GM23248 (cell line): Measurements from ENCODE around the gene KDM5A. TPM values are rescaled to one million over a fixed set of nuclear protein-coding genes. Genes with fewer than 3 reads are reported as not detected.

ENCODE experiments used
- DNase-seq: peaks from one replicate; pipeline ENCODE4 v3.0.0-alpha.2; 2015
- H2AFZ ChIP-seq: fragments of 200-600 bp; sonication (generic); 2 replicates; pipeline ENCODE4 v1.6.1; 2016; ENCODE audit warnings: antibody characterized with exemption
- H3F3A ChIP-seq: fragments of 200-600 bp; sonication (generic); 2 replicates; pipeline ENCODE4 v1.6.1; 2016; ENCODE audit warnings: mild to moderate bottlenecking, antibody characterized with exemption, mixed run types; ENCODE audit not compliant: insufficient read depth
- H3K27ac ChIP-seq: fragments of 200-600 bp; sonication (generic); 2 replicates; pipeline ENCODE4 v1.5.1; 2016; ENCODE audit warnings: mild to moderate bottlenecking
- H3K27me3 ChIP-seq: fragments of 200-600 bp; sonication (generic); replicated peaks from 2 replicates; pipeline ENCODE4 v1.6.1; 2016; ENCODE audit warnings: mild to moderate bottlenecking; ENCODE audit not compliant: insufficient read depth
- H3K36me3 ChIP-seq: fragments of 200-600 bp; sonication (generic); 2 replicates; pipeline ENCODE4 v1.6.1; 2016; ENCODE audit warnings: low read depth, mild to moderate bottlenecking
- H3K4me1 ChIP-seq: fragments of 200-600 bp; sonication (generic); 2 replicates; pipeline ENCODE4 v1.6.1; 2016; ENCODE audit warnings: mild to moderate bottlenecking; ENCODE audit not compliant: insufficient read depth
- H3K4me2 ChIP-seq: fragments of 200-600 bp; sonication (generic); one replicate; pipeline ENCODE4 v1.6.1; 2016; ENCODE audit warnings: mild to moderate bottlenecking; ENCODE audit not compliant: unreplicated experiment
- H3K4me3 ChIP-seq: fragments of 200-600 bp; sonication (generic); 2 replicates; pipeline ENCODE4 v1.5.1; 2016; ENCODE audit warnings: mild to moderate bottlenecking
- H3K79me2 ChIP-seq: fragments of 200-600 bp; sonication (generic); 2 replicates; pipeline ENCODE4 v1.6.1; 2016; ENCODE audit warnings: mild to moderate bottlenecking; ENCODE audit not compliant: insufficient read depth
- H3K9ac ChIP-seq: fragments of 200-600 bp; sonication (generic); 2 replicates; pipeline ENCODE4 v1.6.1; 2016; ENCODE audit warnings: mild to moderate bottlenecking
- H3K9me2 ChIP-seq: fragments of 200-600 bp; sonication (generic); 2 replicates; pipeline ENCODE4 v1.6.1; 2016; ENCODE audit warnings: mixed run types, mild to moderate bottlenecking, moderate library complexity; ENCODE audit not compliant: insufficient read depth
- H3K9me3 ChIP-seq: fragments of 200-600 bp; sonication (generic); one replicate; pipeline ENCODE4 v1.6.1; 2017; ENCODE audit warnings: low read depth
- H4K20me1 ChIP-seq: fragments of 200-600 bp; sonication (generic); 2 replicates; pipeline ENCODE4 v1.6.0; 2016; ENCODE audit not compliant: insufficient read depth
- EZH2 ChIP-seq: fragments of 200-600 bp; sonication (generic); IDR thresholded peaks from 2 replicates; pipeline ENCODE4 v1.6.1; 2018; ENCODE audit warnings: antibody characterized with exemption, mild to moderate bottlenecking; ENCODE audit not compliant: insufficient read depth, poor library complexity, severe bottlenecking
- EZH2phosphoT487 ChIP-seq: fragments of 200-600 bp; sonication (generic); IDR thresholded peaks from 2 replicates; pipeline ENCODE4 v1.6.1; 2018; ENCODE audit warnings: antibody characterized with exemption, moderate library complexity, mild to moderate bottlenecking, low read depth; ENCODE audit not compliant: insufficient read depth
- WGBS, 2 experiments: methylation state at CpG; one replicate each; pipeline ENCODE4 v1.1.6; 2015 to 2017; ENCODE audit warnings: low lambda C conversion rate in 2 of 2, low coverage in 1 of 2; ENCODE audit errors: missing lambda C conversion rate in 2 of 2; 5-methylcytosine and 5-hydroxymethylcytosine counted together
- in situ Hi-C: fragments of 300-500 bp; cut with MboI; formaldehyde crosslinking; loops from 2 replicates; pipeline ENCODE4 v1.15.0; 2020
- polyA plus RNA-seq: library from polyadenylated mRNA; unstranded; fragments of >200 nt; fragmentation: Nextera tagmentation; extraction: Ambion mirVana; gene quantifications from 2 replicates; pipeline ENCODE4 v1.2.1, GENCODE V29; 2016
- total RNA-seq: library from RNA; depleted of rRNA; stranded (reverse); fragments of >200 nt; shearing (Covaris generic); gene quantifications from 2 replicates; pipeline ENCODE4 v1.2.3, GENCODE V29; 2014

KDM5A gene
- total and polyA plus RNA-seq, 2 experiments from 2014 or later: 25.1 to 31.4 TPM

DNA sequence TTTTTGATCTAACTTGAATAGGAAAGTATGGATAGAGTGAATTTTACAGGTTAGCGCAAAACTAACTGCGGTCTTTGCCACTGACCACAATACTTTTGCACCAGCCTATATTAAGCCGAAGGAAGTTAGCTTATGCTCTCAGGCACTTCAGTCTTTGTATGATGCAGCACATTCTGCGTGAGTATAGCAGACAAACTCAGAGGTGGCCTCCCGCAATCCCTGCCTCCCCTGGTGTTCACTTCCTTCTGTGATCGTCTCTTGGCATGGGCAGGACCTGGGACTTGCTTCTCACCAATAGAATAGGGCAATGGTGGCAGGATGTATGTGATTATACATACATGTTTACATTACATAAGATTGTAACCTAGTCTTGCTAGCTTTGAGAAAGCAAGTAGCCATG, 116.2 kb downstream of the KDM5A start:
- H2AFZ ChIP-seq: no peak overlapping the region
- no peak for DNase-seq
- 96 to 97% methylated on average over 6 of the region's 6 CpGs for WGBS, 2 experiments
- no peak overlapping the region for H3K4me2 ChIP-seq
- no peaks in the 10 kb centered on the region for H3K9me2 ChIP-seq
- no peak for TF ChIP-seq EZH2
- TF ChIP-seq EZH2phosphoT487: no peak
- in situ Hi-C loops: no loop called here
- H3K36me3 ChIP-seq: no peaks in the 10 kb centered on the region
- no peaks in the 10 kb centered on the region for H3F3A ChIP-seq
- H3K27ac ChIP-seq: no peak overlapping the region
- H3K79me2 ChIP-seq: no peaks in the 10 kb centered on the region
- H3K9ac ChIP-seq: no peak overlapping the region
- H3K9me3 ChIP-seq: no peaks in the 10 kb centered on the region
- no peaks in the 10 kb centered on the region for H4K20me1 ChIP-seq
- H3K4me1 ChIP-seq: no peaks in the 10 kb centered on the region
- no peak overlapping the region for H3K4me3 ChIP-seq
- no peaks in the 10 kb centered on the region; the same call in 1 of the 2 replicates for H3K27me3 ChIP-seq

DNA sequence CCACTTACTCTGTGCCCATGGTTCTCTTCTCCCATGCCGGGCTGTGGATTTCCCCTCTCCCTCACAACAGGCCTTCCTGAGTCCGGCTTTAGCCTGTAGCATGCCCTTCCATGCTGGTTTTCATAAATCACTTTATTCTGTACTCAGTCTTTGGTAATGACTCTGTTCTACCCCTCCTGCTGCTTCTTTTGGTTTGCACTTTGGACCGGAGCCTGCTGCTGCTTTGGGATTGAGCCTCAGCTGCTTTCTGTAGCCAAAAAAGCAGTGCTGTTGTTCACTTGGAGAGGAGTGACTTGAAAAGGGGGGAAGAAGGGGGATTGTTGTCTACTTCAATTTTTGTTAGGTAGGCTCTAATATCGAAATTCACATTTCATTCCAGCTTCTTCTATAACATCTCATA, 118.0 kb downstream of the KDM5A start:
- H3F3A ChIP-seq: no peaks in the 10 kb centered on the region
- H3K9ac ChIP-seq: no peak overlapping the region
- H3K4me1 ChIP-seq: no peaks in the 10 kb centered on the region
- H4K20me1 ChIP-seq: no peaks in the 10 kb centered on the region
- WGBS, 2 experiments: 17 to 26% methylated on average over 4 of the region's 4 CpGs
- no peak for TF ChIP-seq EZH2
- TF ChIP-seq EZH2phosphoT487: no peak
- H2AFZ ChIP-seq: no peak overlapping the region
- H3K4me2 ChIP-seq: no peak overlapping the region
- H3K27me3 ChIP-seq: no peaks in the 10 kb centered on the region; the same call in 1 of the 2 replicates
- no peaks in the 10 kb centered on the region for H3K9me2 ChIP-seq
- H3K79me2 ChIP-seq: no peaks in the 10 kb centered on the region
- in situ Hi-C loops: no loop called here
- DNase-seq: no peak
- no peaks in the 10 kb centered on the region for H3K36me3 ChIP-seq
- H3K9me3 ChIP-seq: no peaks in the 10 kb centered on the region
- H3K4me3 ChIP-seq: no peak overlapping the region
- H3K27ac ChIP-seq: no peak overlapping the region

- in situ Hi-C loops: no loop called here
- Histone ChIP-seq H3K9me3 (no peaks in the 10 kb centered on the region), H3K4me1 (no peaks in the 10 kb centered on the region), H3K36me3 (no peaks in the 10 kb centered on the region), H3K9me2 (no peaks in the 10 kb centered on the region), H2AFZ (no peak overlapping the region), H3K27me3 (no peaks in the 10 kb centered on the region; the same call in 1 of the 2 replicates), H4K20me1 (no peaks in the 10 kb centered on the region), H3K4me2 (no peak overlapping the region), H3K27ac (no peak overlapping the region), H3F3A (no peaks in the 10 kb centered on the region), H3K9ac (no peak overlapping the region), H3K4me3 (no peak overlapping the region), H3K79me2 (no peaks in the 10 kb centered on the region)
- peak; percentile 17 for DNase-seq
- no peak for TF ChIP-seq EZH2phosphoT487
- no peak for TF ChIP-seq EZH2
- WGBS, 2 experiments: 18 to 26% methylated on average over 3 of the region's 3 CpGs
Measured at GRCh38 chr12:269191-269590, 119.9 kb downstream of the KDM5A start.

DNA sequence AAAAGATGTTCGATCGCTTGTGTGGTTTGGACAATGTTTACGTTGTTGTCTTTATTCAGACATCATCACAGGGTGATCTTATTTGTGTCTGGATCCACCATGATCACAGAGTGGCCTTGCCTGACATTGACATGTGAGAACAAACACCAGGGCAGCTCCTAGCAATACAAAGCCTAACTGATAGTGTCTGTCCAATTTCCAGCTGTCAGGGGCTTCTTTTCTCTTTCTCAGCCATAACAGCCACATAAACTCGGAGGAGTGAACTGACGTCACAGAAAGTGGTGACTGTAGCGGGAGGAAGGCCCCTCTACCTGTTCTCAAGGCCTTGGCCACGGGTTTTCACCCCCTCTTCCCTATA, 120.7 kb downstream of the KDM5A start:
- H3K36me3 ChIP-seq: no peaks in the 10 kb centered on the region
- H3K4me1 ChIP-seq: no peaks in the 10 kb centered on the region
- no peaks in the 10 kb centered on the region for H3K79me2 ChIP-seq
- no peak overlapping the region for H3K4me3 ChIP-seq
- H3K9me3 ChIP-seq: no peaks in the 10 kb centered on the region
- no peak for DNase-seq
- H3K9ac ChIP-seq: no peak overlapping the region
- WGBS, 2 experiments: 49 to 52% methylated on average over 7 of the region's 7 CpGs
- TF ChIP-seq EZH2phosphoT487: no peak
- no peak for TF ChIP-seq EZH2
- no peaks in the 10 kb centered on the region for H4K20me1 ChIP-seq
- no peaks in the 10 kb centered on the region for H3K9me2 ChIP-seq
- no peak overlapping the region for H2AFZ ChIP-seq
- H3K27ac ChIP-seq: no peak overlapping the region
- no peaks in the 10 kb centered on the region for H3F3A ChIP-seq
- in situ Hi-C loops: no loop called here
- no peak overlapping the region for H3K4me2 ChIP-seq
- no peaks in the 10 kb centered on the region; the same call in 1 of the 2 replicates for H3K27me3 ChIP-seq
